Stimulated activated CD4-positive, alpha-beta T cell treated with anti-CD3 and anti-CD28 coated beads, Interleukin-1b, Interleukin-23, amount 100 ng/mL, for 4 hours (primary cell): ENCODE measurements around the gene C1orf21.

Experiments used
- DNase-seq, 2 donors: peaks; one replicate each; pipeline ENCODE4 v3.0.0-alpha.2; 2020; ENCODE audit warnings: low read depth in 2 of 2

The C1orf21 gene

DNA sequence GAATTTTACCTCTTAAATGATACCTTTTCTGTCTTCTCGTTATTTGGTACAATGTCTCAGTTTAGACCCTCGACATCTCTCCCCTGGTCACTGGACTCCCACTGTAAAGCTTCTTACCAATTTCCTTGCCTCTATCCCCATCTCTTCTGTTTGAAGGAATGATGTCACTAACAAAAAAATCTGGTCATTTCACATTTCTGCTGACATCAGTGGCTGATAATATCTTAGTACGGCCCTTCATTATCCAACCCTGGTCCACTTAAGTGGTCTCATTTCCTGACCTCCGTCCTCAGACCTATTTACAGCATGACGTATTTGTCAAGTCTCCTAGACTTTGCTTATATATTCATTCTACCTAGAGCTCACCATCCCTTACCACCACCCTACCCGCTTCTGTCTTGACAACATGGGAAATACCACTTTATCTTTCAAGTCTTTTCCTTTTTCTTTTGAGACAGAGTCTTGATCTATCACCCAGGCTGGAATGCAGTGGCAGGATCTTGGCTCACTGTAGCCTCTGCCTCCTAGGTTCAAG lies 60.9 kb downstream of the C1orf21 start:
- no peak for DNase-seq

DNA sequence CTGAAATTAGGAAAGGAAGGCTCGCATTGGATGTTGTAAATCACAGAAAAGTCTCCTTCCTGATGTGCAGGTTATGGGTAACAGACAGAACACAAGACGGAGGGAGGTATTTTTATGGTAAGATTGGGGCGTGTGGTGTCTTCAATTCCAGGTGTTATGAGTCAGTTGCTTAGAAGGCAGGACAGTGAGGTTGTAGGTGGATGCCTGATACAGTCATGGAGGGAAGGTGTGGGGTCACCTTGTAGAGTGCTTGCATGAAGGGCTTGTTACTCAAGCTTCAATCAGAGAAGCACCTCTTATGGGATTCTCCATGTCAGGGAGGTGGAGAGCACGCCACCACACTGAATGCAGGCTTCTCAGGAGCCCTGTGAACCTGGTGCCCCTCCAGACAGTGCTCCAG lies 63.1 kb downstream of the C1orf21 start:
- no peak for DNase-seq

DNA sequence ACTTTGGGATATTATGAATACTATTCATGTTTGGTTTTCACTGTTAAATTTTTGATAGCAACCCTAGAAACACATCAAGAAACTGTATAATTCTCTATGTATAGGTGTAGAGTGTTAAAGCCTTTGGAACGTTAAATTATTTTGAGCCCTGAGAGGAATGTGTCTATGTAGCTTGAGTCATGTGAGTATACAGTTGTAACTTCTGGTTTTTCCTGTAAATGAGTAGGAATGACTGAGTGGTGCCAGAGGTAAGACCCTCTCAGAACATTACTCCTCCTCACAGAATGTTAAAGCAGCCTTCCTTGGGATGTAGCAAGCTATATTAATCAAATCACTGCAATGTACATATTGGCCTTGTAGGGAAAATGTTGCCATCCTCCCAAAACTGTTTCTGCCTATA lies 69.0 kb downstream of the C1orf21 start:
- DNase-seq, result no peak

DNA sequence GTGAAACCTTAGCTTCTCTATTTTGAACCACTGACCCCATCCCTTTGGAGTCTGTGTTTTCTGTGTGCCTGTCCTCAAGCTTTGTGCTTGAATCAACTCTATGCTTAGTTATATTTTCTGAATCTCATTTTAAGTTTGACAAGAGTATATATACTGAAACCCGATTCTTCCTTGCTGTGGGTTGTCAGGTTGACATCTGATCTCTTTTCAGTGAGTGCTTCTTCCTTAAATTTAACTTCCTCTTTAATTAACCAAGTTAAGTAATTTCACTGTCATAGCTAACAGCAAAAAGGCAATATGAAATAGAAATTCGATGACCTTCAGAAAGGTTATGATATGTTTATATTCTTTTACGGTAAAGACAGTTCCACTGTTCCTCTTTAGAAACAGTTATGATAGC lies 69.4 kb downstream of the C1orf21 start:
- DNase-seq, result no peak

DNA sequence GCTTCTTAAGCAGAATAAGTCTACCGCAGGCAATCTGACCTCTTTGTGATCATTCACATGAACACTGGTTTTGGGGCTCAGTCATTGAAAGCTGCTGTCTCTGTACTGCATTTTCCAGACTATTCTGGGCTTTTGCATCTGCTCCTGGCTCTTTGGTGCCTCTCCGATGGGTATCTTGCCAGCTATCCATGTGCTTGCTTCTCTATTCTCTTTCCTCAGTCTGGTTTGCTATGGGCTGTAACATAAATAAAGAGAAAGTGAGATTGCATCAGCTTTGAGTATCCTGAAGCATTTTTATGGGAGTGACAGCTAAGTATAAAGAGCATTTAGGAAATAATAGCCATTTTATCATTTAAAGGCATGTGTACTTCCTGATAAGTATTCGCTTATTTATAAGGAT lies 70.7 kb downstream of the C1orf21 start:
- no peak for DNase-seq

DNA sequence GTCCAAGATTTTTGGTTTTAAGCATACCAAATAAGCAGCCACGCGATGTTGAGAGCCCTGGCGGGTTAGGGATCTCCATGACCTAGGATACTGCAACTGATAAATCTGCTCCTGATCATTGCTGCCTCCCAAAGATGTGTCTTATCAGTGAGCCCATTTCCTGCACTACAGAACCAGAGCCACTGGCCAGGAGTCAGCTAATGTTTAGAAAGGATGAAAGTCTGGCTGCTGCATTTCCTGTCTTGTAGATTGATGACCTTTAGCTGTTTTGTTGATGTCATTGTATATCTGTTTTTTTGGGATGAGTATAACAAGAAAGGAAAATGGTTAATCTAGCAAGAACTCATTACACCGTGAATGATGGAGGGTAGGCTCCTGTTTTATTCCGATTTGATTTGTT lies 74.5 kb downstream of the C1orf21 start:
- no peak for DNase-seq

DNA sequence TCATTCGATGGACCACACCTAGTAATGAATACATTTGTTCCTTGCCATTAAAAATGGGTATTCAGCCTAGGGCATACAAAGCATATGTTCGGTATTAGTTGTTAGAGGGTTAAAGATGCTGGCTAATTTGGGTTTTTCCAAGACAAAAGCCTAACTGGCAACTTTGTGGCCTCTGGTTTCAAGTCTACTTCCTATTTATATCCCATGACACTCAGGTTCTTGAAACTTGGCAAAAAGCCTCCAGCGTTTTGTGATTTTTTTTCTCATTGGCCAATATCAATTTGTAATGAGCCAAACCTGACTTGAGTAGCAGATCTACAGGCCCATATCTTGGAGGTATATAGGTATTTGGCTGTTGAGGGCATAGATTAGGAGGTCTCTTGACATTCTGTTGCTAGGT lies 75.3 kb downstream of the C1orf21 start:
- DNase-seq, result no peak

DNA sequence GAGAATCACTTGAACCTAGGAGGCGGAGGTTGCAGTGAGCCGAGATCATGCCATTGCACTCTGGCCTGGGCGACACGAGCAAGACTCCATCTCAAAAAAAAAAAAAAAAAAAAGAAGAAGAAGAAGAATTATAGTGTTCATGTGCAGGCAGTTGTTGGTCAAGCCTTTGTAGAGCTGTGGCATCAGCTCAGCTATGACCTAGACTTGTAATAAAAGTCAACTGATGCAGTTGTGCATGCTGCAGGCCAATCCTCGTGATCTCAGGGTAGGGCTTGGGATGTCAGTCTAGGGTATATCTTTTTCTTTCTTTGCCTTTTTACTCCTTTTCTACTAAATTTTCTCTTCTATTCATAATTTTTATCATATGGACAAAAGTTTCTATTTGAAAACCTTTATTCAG lies 76.2 kb downstream of the C1orf21 start:
- no peak for DNase-seq

DNA sequence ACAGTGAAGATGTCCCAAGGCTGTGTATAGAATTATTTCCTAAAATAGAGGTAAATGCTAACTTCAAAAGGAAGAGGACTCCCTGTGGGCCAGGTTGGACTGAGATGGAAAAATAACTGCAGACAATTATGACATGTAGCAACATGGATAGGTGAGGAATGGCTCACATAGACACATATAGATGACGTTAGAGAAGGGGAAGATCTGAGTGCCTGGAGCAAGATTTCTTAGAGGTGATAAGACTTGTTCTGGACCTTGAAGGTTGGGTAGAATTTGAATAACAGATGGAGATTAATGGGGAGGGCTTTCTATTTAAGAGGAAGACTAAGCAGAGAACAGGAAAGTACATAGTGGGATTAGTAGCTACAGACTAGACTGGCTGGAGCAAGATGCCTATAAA lies 76.9 kb downstream of the C1orf21 start:
- no peak for DNase-seq

DNA sequence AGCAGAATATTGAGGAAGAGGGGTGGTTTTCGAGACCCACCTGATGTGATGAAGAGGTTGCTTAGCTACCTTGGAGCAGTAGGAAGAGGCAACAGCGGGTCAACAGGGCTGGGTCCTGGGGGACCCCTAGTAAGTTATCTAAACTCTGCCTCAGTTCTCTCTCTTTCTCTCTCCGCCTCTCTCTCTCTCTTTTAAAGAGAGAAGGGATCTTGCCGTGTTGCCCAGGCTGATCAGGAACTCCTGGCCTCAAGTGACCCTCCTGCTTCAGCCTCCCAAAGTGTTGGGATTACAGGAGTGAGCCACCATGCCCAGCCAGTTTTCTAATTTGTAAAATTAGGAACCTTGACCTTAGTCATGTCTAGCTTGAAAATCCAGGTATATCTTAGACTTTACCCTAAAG lies 77.9 kb downstream of the C1orf21 start:
- no peak for DNase-seq

DNA sequence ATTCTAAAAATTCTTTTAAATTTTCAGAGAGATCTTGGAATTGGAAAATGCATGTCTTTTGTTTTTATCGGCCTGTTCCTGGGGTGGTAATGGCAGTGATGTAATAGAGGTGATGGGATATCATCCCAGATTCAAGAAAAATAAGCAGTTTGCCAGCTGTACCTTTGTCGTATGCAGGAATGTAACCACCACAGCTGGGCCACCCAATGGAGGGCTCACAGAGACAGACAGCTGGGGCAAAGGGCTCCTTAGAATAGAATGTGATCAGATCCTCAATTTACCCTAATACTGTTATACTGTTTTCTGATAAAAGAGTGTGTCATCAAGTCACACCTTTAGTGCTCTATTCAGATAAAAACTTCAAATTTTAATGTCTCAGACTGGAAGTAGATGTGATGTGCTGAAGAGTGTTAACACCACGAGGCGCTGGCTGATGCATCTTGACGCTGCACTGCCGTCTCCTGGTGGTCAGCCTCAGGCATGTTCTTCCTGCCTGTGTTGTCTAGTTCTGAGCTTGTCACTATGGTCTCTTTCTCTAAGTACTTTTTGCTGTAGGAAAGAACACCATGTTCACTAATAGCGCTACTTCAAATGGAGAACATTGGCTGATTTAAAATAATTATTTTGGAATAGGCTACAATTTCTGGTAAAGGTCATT lies 78.8 kb downstream of the C1orf21 start:
- DNase-seq, result no peak

DNA sequence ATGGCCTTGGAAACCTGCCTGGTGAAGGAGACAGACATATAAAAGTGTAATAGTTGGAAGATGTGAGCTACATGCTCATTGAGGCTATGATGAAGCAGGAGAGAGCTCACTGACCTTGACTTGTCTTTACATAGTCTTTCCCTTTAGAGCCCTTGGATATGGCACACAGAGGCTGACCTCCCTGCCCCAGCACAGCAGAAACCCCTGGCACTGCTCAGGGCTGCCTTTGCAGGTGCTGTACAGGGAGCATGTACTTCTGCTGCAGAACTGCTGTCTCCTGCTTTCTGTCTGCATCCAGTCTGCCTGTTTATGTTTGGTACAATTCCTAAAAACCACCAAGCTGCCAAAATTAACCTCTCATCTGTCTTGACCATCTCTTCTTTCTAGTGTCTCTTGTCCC lies 80.5 kb downstream of the C1orf21 start:
- DNase-seq, result no peak

DNA sequence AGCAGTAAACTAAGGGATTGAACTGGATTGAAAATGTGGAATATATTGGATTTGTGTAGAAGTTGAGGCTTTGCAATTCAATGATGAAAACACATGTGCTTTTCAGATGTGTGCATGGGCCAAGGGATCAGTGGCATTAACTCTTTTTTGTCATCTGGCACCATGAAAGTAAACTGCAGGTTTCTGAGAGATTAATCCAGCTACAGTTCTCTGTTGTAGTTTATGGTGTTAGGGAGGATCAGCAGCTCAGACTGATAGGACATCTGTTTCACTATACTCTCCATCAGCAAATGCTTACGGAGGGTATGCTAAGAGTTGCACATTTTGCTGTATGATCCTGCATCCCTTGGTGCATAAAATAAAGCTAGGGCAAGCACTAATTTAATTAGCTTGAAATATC lies 82.6 kb downstream of the C1orf21 start:
- no peak for DNase-seq

DNA sequence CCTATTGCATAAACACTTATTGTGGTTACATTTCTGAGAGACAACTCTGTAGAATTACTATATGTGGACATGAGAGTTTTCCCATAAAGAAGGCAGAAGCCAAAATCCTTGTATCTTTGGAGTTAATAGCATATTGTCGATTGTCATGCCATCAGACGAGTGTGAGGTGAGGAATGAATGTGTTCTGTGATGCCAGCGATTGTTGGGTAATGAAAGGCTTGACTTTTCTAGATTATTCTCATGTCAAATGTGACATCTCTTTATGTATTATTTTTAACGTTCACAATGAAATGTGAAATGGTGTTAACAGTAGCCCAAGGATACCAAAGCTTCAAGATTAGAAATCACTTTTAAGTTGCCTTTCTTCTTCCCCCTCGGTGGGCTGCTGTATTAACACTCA lies 84.9 kb downstream of the C1orf21 start:
- no peak for DNase-seq

DNA sequence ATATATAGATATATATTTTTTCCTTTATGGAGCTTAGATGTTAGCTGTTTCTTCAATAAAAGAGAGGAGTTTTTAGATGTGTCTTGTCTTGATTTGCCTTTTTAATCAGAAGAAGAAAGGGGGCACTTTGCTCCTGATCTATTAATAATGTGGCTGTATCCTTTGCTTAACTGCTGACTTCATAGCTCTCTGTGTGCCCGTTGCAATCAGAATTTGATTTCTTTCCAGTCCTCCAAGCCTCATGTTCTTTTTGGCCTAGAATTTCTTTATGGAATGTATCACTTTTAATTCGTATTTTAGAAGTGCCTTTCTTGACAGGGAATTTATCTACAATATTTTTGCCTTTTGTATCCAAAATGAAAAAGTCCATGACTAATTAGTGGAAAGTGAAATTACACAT lies 85.3 kb downstream of the C1orf21 start:
- no peak for DNase-seq

DNA sequence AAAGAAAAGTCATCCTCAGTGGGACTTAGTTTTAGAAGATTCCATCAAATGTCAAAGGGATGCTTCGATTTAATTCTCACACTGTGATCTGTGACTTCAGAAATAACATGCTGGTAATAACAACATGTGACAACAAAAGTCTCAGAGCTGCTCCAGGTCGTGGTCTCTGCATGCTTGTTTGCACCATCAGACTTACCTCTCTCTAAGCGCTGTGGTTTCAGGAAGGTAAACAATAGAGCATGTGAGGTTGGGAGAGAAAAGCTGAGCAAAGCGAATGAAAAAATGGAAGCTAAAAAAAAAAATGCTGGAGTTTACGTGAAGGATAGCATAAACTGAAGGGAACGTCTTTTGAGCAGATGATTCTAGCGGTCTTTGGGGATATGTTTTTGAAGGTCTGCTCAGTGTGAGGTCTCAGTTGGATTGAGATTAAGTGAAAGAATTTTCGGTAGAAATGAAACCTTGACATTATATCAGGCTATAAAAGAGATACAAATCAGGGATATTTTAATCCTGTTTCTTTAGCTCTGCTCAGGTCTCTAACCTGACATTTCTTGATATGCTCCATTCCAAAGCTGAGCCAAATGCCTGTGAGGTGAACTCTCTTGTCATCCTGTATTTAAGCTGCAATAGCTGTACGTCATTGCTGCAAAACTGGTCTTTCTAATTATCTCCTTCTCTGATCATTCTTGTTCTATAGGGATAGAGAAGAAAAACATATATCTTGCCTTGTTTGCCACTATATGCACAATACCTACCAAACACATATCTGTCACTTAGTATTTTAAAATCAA lies 86.5 kb downstream of the C1orf21 start:
- no peak for DNase-seq

DNA sequence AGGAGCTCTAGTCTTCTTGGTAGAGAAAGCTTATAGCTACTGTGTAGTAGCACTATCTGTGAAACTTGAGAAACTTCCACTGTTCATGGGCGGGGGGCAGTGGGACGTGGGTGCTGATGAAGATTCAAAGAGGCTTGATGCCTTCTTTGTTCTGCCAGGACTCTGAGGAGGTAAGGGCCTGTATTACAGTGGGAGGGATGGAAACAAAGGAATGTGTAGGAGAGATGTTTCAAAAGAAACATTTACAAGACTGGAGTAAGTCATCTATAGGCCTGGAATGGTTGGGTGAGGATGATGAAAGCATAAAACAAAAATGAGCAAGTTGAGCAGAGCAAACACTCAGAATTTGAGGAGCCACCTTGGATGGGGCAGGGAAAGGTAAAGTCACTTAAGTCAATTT lies 89.4 kb downstream of the C1orf21 start:
- no peak for DNase-seq

DNA sequence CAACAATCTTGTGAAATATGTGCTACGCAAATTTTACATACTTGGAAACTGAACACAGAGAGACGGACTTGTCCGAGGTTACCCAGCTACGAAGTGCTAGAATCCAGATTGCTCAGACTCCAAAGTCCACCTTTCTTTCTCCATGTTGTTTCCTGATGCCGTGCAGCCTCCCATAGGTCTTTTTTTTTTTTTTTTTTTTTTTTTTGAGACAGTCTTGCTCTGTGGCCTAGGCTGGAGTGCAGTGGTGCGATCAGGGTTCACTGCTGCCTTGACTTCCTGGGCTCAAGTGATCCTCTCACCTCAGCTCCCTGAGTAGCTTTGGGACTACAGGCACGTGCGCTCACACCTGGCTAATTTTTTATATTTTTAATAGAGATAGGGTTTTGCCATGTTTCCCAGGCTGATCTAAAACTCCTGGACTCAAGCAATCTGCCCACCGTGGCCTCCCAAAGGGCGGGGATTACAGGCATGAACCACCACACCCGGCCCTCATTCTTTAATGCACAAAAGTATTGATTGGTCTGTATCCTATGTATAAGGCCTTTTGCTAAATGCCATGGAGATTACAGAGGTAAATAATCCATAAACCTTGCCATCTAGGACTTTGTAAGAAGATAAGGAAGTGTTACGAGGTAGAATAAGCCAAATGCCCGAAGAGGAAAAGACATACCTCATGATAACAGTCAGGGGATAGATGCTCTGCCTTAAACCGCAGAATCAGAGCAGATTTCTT lies 92.8 kb downstream of the C1orf21 start:
- no peak for DNase-seq

DNA sequence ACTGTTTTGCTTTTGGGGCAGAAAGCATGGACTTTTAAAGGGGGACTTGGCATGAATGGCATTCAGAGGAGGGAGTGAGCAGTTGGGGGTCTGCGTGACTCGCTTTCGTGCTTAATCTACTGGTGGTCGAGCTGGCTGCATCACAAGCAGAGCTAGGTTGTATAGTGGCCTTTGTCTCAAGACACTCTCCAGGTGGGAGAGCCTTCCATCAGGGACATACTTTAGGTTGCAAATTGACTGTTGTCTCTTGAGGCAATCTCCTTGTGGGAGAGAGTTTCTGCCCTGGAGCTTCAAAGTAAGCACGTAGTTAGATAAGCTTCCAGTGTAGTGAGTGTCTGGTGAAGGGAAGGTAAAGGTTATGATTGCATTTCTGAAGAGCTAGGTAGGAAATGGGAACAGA lies 93.9 kb downstream of the C1orf21 start:
- no peak for DNase-seq

DNA sequence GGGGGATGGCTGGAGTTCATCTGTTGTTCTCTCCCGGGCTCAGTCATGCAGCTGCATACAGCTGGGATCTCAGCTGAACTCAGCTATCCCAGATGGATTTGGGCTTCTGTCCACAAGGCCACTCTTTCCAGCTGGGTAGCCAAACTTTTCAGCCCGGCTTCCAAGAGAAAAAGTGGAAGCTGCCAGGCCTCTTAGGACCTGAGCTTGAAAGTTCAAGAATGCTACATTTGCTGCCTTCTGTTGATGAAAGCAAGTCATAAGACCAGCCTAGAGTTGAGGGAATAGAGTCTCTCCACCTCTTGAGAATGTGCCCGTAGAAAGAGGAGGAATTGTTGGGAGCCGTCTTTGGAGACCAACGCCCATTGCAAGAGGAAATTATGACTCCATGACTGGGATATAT lies 95.3 kb downstream of the C1orf21 start:
- DNase-seq, result no peak

DNA sequence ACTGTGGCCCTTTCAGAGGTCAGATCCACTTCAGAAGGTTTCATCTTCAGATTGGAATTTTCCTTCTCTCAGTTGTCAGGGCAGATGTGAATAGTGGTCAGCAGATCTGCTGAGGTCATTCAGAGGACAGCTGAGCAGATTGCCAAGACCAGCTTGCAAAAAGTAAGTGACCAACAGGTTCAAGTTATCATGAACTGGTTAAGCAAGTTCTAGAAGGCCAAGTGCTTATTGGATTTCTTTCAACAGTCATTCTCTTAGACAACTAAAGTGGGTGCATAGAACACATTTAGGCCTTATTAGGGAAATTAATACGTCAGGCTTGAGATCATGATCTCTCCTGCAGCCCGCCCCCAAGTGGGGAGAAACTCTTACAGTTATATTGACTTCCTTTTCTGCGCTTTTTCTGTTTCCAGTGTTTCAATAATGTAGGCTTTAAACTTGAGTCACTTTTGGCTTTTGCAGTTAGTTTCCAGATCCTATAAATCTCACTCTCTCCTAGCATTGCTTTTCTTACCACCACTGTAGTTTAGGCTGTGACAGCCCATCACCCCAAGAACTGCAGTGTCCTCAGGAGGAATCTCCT lies 96.4 kb downstream of the C1orf21 start:
- DNase-seq, result no peak
